GM13976 (cell line): ENCODE results near the gene GHR.

Experiments used
- DNase-seq: peaks from one replicate; pipeline ENCODE4 v3.0.0; 2012; ENCODE audit warnings: low spot score
- CTCF ChIP-seq: IDR thresholded peaks from 2 replicates; pipeline ENCODE4 v1.5.1; 2012; ENCODE audit warnings: borderline replicate concordance, mild to moderate bottlenecking; ENCODE audit not compliant: insufficient read depth; ENCODE audit errors: extremely low read depth, missing control alignments, control extremely low read depth
- in situ Hi-C: fragments of 300-500 bp; cut with MboI; formaldehyde crosslinking; loops from one replicate; pipeline ENCODE4 v1.12.0; 2022; ENCODE audit warnings: low sequenced_read_pairs, mixed read lengths, inconsistent platforms; ENCODE audit not compliant: unreplicated experiment

Gene GHR

GRCh38 chr5:42761791-42762190 is 338.6 kb downstream of the GHR start:
- no peak for TF ChIP-seq CTCF
- in situ Hi-C loops, result loop anchor here (25.0 kb wide), 1 partner anchor 899 kb away; the partner anchor contains the start of gene OXCT1
- no peak for DNase-seq

GRCh38 chr5:42767491-42768105 is 344.4 kb downstream of the GHR start:
- peak; percentile 6 for TF ChIP-seq CTCF
- in situ Hi-C loops, result loop anchor here (25.0 kb wide), 1 partner anchor 905 kb away; the partner anchor contains the start of gene OXCT1
- peak; percentile 27 for DNase-seq

- no peak for DNase-seq
- TF ChIP-seq CTCF, result no peak
- in situ Hi-C loops, result loop anchor here (25.0 kb wide), 1 partner anchor 906 kb away; the partner anchor contains the start of gene OXCT1
Observed at GRCh38 chr5:42768106-42768504, 344.9 kb downstream of the GHR start.

DNA sequence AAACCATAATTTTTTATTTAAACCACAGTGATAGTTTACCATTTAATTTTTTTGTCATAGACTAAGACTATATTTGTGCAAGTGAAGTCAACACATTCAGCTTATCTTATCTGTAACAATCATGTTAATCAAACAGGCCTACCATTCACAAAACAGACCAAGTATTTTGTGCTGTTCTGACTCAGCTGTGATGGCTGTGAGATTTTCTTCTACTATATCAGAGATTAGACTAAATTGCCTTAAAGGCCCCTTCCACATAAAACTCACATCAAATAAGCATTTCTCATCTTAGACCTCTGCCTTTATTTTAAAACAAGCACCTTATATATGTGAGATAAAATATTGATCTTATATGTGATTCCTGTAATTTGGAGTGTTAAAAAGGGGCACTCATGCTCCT is 346.8 kb downstream of the GHR start:
- no peak for DNase-seq
- in situ Hi-C loops, result loop anchor here (25.0 kb wide), 1 partner anchor 908 kb away; the partner anchor contains the start of gene OXCT1
- no peak for TF ChIP-seq CTCF
